ENCODE measurements around the gene MYO5C.

DNA sequence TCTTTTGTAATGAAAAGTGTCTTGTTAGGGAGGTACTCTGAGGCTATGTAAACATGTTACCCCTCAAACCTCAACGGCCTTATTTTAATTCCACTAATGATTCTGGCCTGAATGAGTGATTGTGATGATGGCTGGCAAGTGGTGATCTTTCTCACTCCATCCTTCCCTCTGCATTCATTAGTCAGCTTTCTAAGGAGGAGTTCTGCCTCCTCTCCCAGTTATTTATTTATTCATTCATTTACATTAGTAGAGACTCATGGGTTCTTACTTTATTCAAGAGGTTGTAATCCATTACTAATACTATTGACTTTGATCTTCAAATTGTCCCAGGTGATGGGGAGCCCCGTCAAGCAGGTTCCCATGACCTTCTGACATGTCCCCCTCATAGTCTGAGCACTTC is 139.7 kb downstream of the MYO5C start:
- TF ChIP-seq, protein P1, sequence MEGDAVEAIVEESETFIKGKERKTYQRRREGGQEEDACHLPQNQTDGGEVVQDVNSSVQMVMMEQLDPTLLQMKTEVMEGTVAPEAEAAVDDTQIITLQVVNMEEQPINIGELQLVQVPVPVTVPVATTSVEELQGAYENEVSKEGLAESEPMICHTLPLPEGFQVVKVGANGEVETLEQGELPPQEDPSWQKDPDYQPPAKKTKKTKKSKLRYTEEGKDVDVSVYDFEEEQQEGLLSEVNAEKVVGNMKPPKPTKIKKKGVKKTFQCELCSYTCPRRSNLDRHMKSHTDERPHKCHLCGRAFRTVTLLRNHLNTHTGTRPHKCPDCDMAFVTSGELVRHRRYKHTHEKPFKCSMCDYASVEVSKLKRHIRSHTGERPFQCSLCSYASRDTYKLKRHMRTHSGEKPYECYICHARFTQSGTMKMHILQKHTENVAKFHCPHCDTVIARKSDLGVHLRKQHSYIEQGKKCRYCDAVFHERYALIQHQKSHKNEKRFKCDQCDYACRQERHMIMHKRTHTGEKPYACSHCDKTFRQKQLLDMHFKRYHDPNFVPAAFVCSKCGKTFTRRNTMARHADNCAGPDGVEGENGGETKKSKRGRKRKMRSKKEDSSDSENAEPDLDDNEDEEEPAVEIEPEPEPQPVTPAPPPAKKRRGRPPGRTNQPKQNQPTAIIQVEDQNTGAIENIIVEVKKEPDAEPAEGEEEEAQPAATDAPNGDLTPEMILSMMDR (IDR thresholded peaks at IDR 0.05) = no peak
- no peak for TF ChIP-seq POLR2A (IDR thresholded peaks at IDR 0.05)

Data from esophagus squamous epithelium (tissue), 4 donors.